Stimulated activated CD4-positive, alpha-beta T cell treated with anti-CD3 and anti-CD28 coated beads, Interleukin-12 subunit alpha, Interleukin-12 subunit beta, amount 100 ng/mL, for 4 hours (primary cell): ENCODE results near the gene RHOD.

Experiments used
- DNase-seq: peaks from one replicate; pipeline ENCODE4 v3.0.0-alpha.2; 2020

The RHOD gene

GRCh38 chr11:67118181-67118766 is 61.6 kb downstream of the RHOD start:
- DNase-seq = peak; percentile 40

- peak; percentile 99 for DNase-seq
Observed at GRCh38 chr11:67118801-67119584, 62.3 kb downstream of the RHOD start, which contains the start of gene KDM2A. KDM2A (plus strand) TSS chr11:67119263; CDS start chr11:67121317, 2,054 bp downstream.

- peak; percentile 18 for DNase-seq
Observed at GRCh38 chr11:67119585-67120391, 63.1 kb downstream of the RHOD start.

- DNase-seq = no peak
Observed at GRCh38 chr11:67120456-67120855, 63.8 kb downstream of the RHOD start.

GRCh38 chr11:67120881-67121710 is 64.4 kb downstream of the RHOD start:
- DNase-seq = no peak
